GM21515 (cell line): ENCODE measurements around the gene PTPRR.
"Not testable (repeated sequence)": the region's sequence is repeated elsewhere in the genome, so short reads cannot be mapped to it uniquely, and the experiment has no call there.

Experiments
- ATAC-seq: cut with Tn5 transposase; IDR thresholded peaks from one replicate; pipeline ENCODE4 v1.9.1; 2021; ENCODE audit not compliant: unreplicated experiment

Gene PTPRR

DNA sequence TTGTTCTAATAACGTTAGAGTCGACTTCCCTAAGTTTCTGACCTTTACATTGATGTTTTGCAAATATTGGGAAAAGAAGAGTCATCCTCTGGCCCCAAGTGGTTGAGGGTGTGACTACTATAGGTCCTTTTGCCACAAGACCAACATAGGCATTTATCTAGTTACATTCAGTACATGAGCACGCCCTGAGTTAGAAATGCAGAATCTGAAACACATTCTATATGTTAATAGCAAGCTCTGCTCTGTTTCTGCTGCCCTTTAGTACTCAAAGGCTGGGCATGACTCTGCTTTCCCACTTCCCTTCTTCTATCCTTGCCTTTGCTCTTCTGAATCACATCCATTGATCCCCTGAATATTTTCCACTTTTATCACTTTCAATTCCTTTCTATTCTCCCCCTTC, 168.2 kb downstream of the PTPRR start:
- no peak for ATAC-seq

DNA sequence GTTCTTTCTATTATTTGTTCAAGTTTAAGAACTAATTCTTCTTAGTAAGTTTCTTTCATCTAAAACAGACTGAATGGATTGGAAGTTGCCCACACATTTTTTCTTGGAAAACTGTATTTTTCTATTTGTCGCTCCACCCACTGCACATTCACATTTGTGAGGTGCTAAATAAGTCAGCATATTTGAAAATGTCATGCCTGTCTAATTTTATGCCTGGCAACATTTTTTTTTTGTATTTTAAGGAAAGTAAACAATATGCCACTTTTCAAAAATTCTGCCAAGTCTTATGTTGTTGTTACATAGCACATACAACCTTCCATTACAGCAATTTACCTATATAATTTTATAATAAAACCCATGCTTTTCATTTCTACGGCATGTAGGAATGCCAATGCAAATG, 170.6 kb downstream of the PTPRR start:
- no peak for ATAC-seq

DNA sequence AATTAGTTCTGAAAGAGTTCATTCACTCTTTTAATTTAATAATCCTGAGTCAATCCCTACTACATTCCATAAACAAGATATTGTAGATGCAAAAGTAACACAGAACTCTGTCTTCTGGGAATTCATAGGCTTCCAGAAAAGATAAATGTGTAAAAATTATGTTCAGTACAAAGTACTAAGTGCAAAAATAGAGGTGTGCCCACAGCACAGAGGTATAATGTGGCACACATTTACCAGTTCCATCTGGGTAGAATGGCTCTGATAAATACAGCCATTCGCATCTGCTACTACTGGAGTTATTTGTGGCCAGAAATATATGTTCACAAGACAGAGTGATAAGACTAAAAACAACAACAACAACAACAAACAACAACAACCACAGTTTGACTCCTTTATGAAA, 171.7 kb downstream of the PTPRR start:
- ATAC-seq, result no peak

- no peak for ATAC-seq
Measured at GRCh38 chr12:70747445-70748260, 172.9 kb downstream of the PTPRR start.

- no peak for ATAC-seq
Measured at GRCh38 chr12:70745048-70745447, 175.5 kb downstream of the PTPRR start.

DNA sequence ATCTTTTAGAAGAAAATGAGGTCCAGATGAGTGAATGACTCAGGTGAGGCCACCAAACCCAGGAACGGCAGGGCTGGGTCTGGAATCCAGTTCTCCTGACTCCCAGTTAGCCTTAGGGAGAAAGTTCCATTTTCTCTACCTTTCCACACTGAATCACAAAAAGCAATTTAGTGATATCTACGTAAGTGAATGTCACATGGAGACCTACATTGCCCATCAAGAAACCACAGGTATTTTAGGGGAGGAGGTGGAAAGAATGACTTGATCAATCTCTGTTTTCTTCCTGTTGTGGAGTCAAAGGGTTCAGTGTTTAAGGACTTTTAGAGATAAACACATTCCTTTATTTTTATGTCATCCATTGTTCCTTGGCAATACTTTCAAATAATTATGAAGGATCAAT, 176.4 kb downstream of the PTPRR start:
- ATAC-seq, result no peak

DNA sequence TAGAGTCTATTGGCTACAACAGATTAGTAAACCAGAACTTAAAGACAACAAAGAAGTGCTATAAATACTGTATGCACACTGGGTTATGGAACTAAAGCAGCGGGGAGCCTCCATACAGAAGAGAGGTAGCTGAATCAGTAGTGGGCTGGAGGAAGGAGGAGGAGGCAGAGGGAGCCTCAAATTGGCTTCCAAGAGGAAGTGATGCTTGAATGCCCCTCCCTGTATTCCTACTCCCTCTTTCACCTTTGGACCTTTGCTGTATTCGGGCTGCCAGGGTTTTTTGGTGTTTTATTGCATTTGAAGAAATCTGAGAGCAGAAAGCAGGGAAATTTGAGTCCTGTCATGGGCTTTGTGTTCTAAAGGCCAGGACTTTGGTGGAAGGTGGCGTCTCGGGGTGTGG, 179.3 kb downstream of the PTPRR start:
- no peak for ATAC-seq

GRCh38 chr12:70739756-70740155, 180.8 kb downstream of the PTPRR start:
- no peak for ATAC-seq

DNA sequence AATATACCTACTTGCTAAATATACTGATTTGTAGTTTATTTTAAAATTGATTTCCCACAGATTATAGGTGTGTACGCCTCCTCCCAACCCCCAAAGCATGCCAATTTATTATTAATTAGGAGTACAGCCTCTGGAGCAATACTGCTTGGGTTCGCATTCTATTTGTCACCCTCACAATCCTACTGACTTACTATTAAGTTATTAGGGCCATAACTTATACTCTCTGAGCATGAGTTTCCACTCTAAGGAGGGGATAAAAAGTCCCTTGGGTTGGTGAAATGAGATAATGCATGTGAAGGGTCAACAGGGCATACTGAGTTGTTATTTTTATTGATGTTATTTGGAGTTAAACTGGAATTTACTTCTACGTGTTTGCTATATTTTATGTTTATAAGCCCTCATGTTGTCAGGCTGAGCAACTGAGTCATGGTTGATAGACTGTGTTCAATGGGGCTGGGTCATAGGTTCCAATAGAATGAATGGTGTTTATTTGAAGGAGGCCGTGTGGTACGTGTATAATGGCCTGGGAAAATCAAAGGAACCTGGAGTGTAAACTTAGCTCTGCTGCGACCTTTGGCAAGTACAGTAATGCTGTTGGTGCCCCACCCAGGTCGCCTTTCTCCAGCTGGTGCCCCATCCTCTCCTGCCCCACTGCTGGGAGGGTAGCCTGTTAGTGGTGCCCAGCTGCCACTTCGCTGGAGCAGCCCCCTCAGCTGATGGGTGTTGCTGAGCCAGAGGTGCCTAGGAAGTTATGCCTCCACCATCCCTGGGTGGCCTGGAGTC, 184.0 kb downstream of the PTPRR start:
- no peak for ATAC-seq

DNA sequence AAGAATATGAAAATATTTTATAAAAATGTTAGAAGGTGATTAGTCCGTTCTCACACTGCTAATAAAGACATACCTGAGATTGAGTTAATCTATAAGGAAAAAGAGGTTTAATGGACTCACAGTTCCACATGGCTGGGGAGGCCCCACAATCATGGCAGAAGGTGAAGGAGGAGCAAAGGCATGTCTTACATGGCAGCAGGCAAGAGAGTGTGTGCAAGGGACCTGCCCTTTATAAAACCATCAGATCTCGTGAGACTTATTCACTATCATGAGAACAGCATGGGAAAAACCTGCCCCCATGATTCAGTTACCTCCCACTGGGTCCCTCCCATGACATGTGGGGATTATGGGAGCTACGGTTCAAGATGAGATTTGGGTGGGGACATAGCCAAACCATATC, 185.3 kb downstream of the PTPRR start:
- ATAC-seq, result not testable (repeated sequence)

GRCh38 chr12:70733385-70733784, 187.2 kb downstream of the PTPRR start:
- peak; percentile 93 for ATAC-seq

DNA sequence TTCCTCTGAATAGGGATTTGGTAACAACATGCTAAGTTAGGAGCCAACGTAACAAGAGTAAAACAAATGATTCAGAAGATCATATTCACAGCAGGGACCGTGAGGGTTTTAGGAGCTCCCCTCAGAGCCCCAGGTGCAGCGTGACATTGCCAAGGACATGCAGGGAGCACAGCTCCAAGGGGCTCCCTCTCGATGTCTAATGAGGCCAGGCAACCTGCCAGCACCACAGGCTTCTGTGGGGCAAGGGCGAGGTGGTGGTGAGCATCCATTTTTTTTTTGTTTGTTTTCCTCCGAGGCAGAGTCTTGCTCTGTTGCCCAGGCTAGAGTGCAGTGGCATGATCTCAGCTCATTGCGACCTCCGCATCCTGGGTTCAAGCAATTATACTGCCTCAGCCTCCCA, 188.3 kb downstream of the PTPRR start:
- ATAC-seq, result no peak

DNA sequence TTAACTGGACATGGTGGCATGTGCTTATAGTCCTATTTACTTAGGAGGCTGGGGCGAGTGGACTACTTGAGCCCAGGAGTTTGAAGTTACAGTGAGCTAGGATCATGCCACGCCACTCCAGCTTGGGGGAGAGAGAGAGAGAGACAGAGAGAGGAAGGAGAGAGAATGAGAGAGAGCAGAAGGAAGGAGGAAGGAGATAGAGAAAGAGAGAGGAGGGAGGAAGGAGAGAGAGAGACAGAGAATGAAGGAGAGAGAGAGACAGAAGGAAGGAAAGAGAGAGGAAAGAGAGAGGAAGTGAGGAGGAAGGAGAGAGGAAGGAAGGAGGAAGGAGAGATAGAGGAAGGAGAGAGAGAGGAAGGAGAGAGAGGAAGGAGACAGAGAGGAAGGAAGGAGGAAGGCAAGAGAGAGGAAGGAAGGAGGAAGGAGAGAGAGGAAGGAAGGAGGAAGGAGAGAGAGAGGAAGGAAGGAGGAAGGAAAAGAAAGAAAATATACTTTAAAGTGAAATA, 189.8 kb downstream of the PTPRR start:
- ATAC-seq, result no peak

GRCh38 chr12:70724444-70724843, 196.1 kb downstream of the PTPRR start:
- no peak for ATAC-seq

- ATAC-seq, result no peak
Measured at GRCh38 chr12:70722584-70723343, 197.8 kb downstream of the PTPRR start.

GRCh38 chr12:70721656-70722357, 198.7 kb downstream of the PTPRR start:
- no peak for ATAC-seq

- no peak for ATAC-seq
Measured at GRCh38 chr12:70721216-70721615, 199.3 kb downstream of the PTPRR start.

- peak; percentile 58 for ATAC-seq
Measured at GRCh38 chr12:70719672-70720420, 200.7 kb downstream of the PTPRR start.

- ATAC-seq, result no peak
Measured at GRCh38 chr12:70719071-70719470, 201.5 kb downstream of the PTPRR start.

- ATAC-seq, result no peak
Measured at GRCh38 chr12:70711831-70712230, 208.7 kb downstream of the PTPRR start.
